Stimulated activated CD4-positive, alpha-beta T cell treated with anti-CD3 and anti-CD28 coated beads, TNF-alpha, amount 100 ng/mL, for 48 hours (primary cell): Measurements from ENCODE around the gene GIMAP8.

Experiments used
- DNase-seq, 3 donors: peaks; one replicate each; pipeline ENCODE4 v3.0.0-alpha.2; 2020; ENCODE audit warnings: low read depth in 3 of 3

GIMAP8 gene

DNA sequence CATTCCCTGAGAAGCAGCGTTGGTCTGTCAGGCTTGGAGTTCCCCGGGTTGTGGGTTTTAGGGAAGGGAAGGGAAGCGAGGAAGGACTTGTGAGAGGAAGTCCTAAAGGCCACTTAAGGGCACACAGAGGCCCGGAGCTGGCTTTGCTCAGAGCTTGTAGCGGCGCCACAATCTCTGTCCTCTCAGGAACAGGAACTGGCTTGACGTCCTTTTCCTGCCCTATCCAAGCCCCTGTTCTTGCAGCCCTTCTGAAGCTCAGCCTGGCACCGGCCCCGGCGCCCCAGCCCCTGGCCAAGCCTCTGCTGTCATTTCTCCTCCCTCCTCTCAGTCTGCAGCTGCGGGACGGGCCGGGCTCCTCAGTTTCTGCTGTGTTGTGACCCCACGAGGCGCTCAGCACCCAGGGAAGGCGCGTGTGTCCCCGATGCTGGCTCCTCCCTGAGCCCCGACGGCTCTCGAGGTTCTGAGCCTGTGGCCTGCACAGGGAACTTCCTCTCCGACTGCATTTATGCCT is at the start of gene GIMAP8:
TSS of gene GIMAP8 (plus strand) at position 140 of the 511 bp plus-strand sequence. CDS start 16,069 bp downstream, outside the sequence.
- peak in 2 of 3 donors; percentile 51 to 52 for DNase-seq

DNA sequence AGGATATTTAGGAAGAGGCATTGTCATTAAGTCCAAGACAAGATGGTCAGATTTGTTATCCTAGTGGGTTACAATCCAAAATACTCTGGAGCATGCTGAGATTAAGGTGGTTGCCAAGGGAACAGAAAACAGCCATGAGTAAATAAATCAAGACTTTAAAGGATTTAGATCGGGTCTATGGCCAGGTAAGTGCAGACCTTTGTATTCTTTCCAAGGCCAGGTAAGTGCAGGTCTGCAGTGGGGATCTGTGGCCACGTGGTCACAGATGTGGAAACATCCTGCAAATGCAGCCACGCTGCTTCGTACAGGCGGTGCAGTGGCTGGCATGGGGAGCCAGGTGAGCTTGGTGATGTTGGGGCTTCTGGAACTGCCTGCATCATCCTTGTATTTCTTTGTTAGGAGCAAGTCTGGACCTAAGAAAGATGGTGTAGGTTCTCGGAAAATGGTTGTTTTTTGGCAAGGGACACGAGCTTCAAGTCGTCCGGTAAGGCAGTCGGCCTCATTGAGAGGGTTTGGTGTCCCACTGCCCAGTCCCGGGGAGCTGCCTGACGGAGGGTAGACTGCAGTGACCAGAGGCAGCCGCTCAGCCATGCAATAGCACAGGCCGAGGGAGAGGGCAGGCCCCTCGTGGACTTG is 49.5 kb upstream of the GIMAP8 start:
- DNase-seq, result no peak

DNA sequence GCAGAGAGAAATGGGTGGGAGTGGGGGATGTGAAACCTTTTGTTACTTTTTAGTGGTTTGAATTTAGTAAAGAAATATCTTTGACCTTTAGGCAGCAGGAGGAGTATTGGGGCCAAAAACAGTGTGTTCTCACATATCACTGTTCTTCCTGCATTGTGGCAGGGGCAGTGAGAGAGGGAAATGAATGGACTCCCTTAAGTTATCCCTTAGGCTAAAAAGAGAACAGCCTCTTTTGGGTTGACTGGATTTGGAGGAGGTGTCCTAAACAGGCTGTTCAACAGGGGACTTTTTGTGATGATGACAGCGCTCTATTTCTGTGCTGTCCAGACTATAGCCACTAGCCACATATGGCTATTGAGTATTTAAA is 49.0 kb upstream of the GIMAP8 start:
- no peak for DNase-seq

DNA sequence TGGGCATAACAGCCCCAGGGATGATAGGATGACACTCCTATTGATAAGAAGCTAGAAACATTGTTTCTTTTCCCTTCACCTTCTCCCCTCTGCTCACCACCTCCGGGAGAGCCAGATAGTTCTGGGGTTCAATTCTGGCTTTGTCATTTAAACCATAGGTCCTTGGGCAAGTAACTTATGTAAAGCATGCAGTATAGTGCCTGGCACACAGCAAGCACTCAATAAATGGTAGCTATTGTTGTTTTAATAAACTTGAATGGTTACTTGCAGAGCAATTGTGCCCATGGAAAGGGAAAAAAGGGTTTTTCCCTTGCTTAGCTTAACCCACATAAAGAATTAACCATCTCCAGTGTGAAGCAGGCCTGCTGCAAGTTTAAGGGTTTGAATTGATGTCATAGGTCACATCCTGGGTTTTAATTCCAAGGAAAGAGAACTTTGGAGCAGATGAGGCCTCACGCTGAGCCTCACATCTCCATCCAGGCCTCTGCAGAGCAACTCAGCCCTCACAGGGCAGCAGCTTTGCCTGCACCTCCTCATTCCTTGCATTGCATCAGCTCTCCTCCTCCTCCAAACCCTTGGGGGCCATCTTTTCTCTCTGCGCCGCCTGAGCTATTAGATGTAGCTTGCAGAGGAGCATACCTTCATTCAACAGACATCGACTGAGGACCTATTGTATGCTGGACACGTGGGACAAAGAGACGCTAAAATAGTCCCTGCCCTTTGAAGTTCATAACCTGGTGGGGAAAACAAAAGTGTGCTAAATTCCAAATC is 48.4 kb upstream of the GIMAP8 start:
- DNase-seq, result no peak

DNA sequence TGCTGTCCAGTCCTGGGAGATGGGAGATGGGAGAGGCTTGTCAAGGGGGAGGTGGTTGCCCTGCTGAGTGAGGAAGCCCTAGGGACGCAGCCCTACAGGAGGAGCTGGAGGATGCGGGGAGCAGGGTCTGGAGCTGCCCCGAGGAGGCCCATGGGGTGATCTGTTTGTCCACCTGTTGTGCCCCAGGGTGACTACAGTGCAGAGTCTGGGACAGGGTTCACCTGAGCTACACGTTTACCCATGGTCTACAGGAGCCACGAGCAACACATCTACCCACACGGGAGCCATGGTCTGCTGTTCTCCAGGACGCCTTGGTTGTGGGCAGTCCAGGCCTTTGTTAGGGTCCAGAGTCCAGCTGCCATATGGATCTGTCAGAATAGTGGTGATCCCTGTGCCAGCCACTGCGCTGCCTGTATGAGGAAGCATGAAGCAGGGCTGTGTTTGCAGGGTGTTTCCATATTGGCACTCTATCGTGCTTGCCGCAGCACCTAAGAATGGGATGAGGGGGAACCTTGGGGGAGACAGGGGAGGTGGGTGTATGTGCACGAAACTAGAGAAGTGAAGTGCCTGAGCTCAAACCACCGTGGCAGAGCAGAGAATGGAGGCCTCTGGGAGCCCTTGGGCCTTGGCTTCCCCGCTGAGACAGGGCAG is 47.6 kb upstream of the GIMAP8 start:
- no peak for DNase-seq

DNA sequence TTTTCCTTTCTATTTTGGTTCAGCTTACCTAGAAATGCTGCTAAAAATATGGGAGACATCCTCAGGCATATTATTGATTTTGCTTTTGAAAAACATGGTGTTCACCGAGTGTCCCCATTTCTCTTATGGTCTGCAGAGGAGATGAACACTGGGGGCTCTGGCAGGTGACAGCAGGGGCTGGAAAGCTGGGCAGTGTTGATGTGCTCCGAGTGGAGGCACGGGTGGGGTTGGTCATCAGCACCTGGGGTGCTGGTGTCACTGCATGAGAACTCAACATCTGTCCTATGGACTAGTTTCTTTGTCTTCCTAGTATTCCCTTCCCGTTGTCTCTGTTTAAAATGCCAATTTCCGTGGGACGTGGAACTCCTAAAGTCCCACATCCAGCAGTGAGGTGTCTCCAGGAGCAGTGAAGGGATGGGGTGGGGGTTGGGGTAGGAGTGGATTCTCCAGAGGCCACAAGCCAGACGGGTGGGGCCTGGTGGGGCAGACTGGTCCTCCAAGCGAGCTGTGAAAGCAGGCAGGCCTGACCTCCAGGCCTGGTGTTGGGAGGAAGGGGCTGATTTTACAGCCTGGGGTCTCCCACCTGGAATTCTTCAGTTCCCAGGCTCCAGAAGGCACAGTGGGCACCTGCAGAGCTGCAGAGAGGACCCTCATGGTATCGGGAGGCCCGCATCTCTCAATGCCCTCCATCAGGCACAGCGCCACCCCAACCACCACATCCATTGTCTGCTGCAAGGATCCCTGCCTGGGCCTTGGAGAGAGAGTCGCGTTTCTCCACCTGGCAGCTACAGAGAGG is 46.9 kb upstream of the GIMAP8 start:
- no peak for DNase-seq

DNA sequence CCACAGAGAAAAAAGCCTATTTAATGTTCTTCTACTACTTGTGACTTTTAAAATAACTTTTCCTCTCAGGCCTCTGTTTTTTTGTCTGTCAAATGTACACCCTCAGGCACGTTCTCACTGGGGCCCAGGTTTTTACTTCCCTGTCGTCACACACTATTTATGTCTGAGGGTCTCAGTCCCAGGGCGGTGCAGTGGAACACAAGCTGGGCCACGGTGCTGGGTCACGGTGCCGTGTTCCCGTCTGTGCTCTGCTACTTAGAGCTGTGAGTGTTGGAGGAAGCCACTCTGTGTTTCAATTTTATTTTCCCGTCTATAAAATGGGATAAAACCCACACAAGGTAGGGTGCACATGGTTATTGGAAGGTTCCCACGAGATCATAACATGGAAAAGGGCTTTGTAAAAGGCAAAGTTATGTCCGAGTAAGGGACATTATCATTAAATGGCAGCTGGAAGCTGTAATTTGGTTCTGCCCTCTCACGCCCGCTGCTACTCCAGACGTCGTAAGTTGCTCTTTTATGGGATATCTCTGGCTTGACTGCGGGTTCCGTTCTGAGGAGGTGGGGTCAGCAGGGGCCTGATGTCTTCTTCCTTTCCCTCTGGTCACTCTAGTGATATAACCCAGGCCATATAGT is 46.1 kb upstream of the GIMAP8 start:
- no peak for DNase-seq

DNA sequence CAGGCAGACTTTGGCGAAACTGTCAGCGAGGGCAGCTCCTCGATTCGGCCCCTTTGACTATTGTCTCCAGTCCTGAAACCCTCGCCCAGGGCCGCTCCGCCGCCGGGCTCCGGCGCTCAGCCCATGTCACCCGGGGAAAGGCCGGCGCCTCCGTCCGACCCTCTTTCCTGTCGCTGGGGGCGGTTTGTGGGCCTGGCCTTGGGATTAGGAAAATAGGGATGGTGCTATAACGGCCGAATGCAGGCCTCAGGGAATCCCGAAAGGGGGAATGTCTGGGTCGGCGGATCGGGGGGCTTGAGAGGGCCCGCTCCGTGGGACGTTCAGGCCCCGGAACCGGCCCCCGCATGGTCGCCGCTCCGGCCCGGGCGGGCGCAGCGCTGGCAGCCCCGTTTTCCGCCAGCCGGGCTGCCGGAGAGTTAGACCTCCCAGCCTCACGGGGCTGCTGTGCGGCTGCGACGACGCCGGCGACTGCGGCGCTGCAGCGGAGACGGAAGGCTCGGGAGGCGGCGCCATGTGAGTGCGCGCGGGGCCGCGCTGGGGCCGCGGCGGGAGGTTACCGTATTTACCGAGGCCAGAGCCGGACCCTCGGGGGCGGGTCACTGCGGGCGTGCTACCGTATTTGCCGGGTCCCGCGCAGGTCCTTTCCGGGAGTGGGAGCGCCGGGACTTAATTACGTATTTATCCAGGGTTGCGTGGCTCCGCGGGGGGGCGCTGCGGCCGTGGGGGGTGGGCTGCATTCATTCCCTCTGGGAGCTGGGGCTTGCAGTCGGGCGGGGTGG is 45.4 kb upstream of the GIMAP8 start:
- DNase-seq, result peak; percentile 56 to 72 (median 61)

DNA sequence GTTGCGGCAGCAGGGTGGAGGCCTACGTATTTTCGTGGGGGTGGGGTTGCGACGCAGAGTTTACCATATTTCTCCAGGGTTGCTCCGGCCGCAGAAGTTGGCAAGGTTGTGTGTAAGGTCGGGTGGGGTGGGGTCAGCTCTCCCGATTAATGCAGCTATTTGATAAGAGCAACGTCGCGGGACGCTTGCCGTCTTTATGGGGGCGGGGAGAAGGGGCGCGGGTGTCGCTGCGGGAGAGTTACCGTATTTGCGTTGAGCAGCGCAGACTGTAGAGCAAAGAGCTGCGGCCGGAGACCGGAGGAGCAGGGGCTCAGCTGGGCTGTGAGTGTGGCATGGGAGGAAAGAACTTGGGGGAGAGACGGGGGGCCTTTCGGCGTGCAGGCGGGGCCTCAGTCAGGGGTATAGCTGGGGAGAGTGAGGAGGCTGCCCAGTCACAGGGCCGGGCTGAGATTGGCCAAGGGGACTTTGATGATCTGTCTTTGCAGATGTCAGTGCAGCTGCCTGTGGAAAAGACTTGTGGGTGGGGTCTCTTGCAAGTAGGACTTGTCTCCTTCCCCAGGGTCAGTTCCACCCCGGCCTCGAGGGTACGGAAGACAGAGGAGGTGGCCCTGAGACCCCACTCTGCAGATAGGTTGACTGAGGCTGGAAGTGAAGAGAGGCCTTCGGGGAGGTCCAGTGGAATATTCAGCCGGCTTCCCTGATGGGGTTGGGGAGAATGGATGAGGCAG is 44.7 kb upstream of the GIMAP8 start:
- peak in 1 of 3 donors; percentile 38 for DNase-seq

DNA sequence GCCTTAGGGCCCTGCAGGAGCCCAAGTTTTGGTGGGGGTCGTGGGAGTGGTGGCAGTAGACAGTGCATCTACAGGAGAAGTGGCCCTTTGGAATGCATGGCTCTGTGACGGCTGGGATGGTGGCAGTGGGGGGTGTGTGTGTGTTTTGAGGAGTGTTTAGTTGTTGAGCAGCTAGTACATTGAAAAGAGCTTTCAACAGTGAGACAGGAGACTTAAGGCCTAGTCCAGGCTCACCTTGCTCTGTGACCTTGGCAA is 44.2 kb upstream of the GIMAP8 start:
- no peak for DNase-seq

DNA sequence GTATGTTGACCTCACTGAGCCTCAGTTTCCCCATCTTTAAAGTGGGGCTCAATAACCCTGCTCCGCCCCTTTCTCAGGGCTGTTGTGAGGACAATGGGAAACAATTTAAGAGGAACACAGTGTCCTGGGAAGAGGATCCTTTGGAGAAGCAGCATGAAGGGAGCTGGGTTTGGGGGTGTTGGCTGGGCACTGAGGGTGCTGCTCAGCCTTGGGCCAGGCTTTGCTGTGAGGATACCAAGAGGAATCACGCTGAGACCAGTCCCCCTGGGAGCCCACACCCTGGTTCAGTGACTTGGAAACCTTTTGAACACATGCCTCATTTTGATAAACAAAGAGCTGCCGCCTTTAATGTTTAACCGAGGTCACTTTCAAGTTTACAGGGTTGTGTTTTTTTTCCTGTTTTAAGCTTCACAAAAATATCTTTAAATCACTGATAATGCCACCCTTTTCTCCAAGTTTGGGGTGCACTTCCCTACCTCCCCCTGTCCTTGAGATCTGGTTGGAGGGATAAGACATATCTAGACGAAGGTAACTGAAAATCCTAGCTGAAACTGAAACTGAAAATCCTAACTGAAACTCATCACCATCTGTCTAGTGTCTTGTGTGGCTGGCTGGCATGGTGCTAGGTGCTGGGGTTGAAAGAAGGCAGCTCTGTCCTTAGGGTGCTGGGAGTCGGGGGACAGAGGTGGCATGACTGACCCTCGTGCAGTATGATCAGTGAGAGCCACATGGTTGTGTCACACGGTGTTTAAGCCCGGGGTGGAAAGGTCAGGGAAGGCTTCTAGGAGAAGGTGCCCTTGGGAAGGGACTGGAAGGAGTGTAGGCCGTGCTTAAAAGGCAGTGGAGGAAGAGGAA is 43.6 kb upstream of the GIMAP8 start:
- DNase-seq, result peak in 1 of 3 donors; percentile 28

DNA sequence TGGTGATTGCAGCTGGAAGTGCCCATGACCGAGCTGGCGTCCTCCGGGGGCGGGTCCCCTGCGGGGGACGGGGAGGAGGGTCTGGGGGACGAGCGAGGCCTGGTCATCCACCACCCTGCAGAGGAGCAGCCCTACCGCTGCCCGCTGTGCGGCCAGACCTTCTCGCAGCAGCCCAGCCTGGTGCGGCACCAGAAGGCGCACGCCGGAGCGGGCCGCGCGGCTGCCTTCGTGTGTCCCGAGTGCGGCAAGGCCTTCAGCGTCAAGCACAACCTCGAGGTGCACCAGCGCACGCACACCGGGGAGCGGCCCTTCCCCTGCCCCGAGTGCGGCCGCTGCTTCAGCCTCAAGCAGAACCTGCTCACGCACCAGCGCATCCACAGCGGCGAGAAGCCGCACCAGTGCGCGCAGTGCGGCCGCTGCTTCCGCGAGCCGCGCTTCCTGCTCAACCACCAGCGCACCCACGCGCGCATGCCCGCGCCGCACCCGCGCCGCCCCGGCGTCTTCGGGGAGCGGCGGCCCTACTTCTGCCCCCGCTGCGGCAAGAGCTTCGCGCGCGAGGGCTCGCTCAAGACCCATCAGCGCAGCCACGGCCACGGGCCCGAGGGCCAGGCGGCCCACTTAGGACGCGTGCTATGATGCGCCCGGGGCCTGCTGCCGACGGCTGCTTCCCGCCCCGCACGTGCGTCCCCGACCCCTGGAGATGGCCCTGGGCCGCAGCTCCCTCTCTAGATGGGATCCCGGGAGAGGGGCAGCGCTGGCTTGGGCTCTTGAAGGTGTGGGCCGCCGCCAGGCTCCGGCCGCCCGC is 42.6 kb upstream of the GIMAP8 start:
- no peak for DNase-seq

DNA sequence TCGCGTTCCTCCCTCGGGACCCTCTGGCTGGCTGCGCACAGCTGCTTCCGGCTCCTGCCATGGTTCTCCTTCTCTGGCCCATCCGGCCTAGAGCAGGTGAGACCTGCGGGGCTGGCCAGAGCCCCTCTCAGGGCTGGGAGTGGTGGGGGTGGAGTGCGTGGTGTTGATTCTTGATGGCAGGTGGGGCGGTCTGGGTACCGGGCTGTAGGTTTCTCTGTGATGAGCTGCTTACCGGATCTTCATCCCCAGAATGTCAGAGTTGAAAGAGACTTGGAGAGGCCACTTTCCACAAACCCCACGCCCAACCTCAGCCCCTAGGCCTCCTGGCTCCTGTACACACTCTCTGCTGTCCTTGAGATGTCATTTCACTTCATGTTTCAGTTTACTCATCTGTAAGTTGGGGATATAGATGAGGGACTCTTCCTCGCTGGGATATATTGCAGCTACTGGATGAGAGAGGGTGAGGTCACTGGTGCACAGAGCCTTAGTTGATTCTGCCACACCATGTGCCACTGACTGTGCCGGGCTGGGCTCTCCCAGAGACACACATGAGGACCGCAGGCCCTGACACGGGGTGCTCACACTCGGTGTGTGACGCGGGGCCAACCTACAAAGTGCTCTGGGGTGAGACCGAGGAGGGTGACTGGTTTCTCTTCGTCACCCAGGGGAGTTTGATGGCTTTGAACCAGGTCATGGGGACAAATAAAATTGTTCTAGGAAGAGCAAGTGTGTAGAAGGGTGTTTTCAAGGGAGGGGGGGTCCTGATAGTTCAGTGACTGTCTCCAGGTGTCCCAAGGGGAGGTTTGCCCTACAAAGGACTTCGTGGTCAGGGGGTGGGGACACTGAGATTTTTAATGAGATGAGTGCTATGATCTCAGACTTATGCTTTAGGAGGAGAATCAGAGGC is 41.8 kb upstream of the GIMAP8 start:
- DNase-seq, result no peak

DNA sequence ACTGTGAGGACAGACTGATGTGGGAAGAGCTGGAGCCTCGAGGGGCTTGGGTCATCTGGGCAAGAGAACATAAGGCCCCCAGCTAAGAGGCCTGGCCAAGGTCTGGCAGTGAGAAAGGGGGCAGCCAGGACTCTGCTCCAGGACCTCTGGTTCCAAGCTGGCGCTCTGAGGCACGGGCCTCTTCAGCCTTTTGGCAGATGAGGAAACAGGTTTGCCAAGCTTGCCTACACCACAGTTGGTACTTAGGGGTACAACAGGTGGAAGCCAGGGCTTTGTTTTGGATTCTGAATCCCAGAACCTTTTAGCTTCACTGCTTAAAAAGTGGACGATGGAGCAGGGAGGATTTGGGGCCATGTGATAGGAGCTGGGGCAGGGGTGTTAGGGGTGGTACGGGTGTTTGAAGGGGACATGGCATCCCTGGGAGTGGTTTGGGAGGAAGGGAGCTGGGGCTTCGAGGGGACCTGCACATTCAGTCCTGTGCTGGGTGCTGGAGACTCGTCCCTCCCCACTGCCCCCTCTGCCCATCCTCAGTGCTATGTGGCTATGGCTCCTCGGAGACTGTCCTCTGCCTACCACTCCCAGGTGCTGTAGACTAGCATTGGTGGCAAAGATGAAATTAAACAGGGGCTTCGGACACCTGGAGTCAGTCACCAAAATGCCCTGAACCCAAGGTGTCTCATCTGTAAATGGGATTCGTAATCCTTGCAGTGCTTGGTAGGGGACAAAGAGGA is 41.0 kb upstream of the GIMAP8 start:
- no peak for DNase-seq

DNA sequence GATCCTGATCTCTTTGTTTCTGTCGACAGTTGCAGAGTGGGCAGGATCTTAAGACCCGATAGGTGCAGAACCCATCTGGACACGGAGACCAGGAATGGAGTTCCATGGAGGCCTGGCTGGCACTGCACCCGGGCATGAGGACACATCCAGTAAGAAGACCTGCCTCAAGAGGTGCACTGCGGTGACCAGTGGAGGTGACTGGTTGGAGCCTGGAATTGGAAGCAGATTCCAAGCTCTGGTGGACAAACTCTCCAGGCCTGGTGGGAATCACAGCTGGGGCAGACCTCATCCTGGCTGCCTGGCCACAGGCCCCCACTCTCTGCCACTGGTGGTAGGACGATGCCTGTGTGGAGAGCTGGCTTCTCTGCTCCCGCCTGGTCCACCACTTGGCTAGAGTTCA is 40.3 kb upstream of the GIMAP8 start:
- no peak for DNase-seq

DNA sequence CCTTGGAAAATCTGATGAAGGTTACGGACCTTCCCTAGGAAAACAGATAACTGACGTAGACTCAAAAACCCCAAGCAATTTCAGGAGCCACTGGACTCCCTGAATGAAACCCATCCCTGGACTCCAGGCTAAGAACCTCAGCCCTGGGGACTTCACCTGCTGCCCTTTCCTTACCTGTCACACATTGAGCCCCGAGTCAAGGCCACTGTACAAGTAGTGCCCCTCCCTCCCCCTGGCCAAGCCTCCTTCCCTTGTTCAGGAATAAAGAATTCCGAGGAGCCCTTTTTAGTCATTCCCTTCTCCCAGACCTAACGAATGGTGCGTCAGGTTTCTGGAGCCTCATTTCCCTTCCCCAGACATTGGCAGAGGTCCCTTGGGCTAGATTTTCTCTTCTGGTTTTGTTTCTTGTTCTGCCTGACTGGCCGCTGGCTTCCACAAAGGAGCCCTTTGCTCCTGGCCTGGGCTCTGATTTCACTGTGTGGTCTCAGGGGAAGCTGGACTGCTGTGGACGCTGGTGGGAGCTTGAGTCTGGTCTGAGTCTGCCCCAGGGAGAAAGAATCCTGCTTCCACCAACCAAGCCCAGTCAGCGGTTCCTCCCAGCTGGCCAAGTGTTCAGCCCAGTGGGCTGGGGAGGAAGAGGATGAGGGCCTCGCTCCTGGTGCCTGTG is 39.6 kb upstream of the GIMAP8 start:
- DNase-seq, result no peak
